ENCODE data around the gene SH3BGRL3.

DNA sequence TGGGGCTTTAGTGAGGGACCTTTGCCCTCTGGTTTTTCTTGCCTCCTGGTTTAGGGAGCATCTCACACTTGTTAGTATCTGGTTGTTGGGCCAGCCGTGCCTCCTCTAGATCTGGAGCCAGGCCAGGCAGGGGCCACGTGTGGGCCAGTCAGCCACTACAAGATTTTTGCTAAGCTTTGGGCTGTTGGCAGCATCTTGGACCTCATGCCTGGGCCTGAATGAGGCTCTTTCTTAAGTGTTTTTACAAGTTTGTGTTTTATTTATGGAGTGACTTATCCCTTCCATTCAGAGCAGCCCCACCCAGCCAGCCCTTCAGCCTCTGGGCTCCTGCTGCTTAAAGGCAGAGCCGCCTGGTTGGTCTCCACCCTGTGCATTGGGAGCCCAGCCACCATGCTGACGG is 1.6 kb upstream of the SH3BGRL3 start:
- no peak for TF ChIP-seq EZH2 (IDR thresholded peaks at IDR 0.05)
- TF ChIP-seq POLR2AphosphoS5 (IDR thresholded peaks at IDR 0.05; ENCODE audit: borderline replicate concordance, low read depth, low read length), result no peak

All from SK-N-MC (cell line).